ENCODE data around the gene TFAP2A. TPM values are rescaled to one million over a fixed set of nuclear protein-coding genes. Genes with fewer than 3 reads are reported as not detected.

The TFAP2A gene
- total RNA-seq, 1 experiment from 2014 or later: 0.34 TPM

DNA sequence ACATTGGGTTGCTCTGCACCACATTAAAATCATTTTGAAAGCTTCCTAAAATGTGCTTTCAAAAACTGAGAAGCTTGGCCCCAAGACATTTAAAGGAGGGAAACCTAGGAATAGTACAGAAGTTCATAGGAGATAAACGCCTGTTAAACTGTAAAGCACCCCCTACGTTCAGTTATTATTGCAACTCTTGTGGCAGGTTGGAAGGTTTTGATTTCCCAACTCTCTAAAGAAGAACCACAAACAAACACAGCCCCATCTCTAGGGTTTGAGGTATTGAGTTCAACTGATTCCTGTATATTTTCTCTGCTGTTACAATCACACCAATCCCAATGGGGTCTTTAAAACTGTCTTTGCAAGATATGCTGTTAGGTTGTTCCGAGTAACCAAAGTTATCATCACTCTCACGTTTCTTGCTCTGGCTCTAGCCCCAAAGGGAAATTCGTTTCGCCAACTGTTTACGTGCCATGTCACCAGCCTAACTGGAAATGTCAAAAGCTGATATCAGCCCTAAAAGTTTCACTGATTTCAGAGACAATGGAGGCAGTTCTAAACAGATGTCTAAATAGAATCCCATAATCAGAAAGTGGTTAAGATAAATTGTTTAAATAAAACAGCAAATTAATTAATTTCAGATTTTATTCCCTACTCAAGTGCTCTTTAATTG, 12.1 kb downstream of the TFAP2A start:
- Histone ChIP-seq H3K27ac (ENCODE audit: low read length) (no peak overlapping the region), H3K9ac (ENCODE audit: low read length) (peak overlapping the region; percentile 71; the same call in 1 of the 2 replicates), H3K9me3 (ENCODE audit: low read length) (no peaks in the 10 kb centered on the region), H4K20me1 (ENCODE audit: insufficient read depth, low read depth, low read length) (no peaks in the 10 kb centered on the region), H3K36me3 (ENCODE audit: insufficient read depth, low read length) (no peaks in the 10 kb centered on the region), H3K79me2 (ENCODE audit: low read length) (no peaks in the 10 kb centered on the region), H3K27me3 (ENCODE audit: low read length) (no peaks in the 10 kb centered on the region), H3K4me3 (ENCODE audit: low read length) (peak overlapping the region; percentile 76; the same call in 1 of the 2 replicates), H2AFZ (ENCODE audit: low read length) (peak overlapping the region; percentile 95; the same call in 1 of the 2 replicates), H3K4me2 (ENCODE audit: low read depth, low read length, poor library complexity, severe bottlenecking) (peak overlapping the region; percentile 98), H3K4me1 (ENCODE audit: low read length) (peaks cover 22% of the 10 kb centered on the region), H3K9me2 (replicated peaks; ENCODE audit: insufficient read depth, low read length) (no peaks in the 10 kb centered on the region)
- DNase-seq: no peak

DNA sequence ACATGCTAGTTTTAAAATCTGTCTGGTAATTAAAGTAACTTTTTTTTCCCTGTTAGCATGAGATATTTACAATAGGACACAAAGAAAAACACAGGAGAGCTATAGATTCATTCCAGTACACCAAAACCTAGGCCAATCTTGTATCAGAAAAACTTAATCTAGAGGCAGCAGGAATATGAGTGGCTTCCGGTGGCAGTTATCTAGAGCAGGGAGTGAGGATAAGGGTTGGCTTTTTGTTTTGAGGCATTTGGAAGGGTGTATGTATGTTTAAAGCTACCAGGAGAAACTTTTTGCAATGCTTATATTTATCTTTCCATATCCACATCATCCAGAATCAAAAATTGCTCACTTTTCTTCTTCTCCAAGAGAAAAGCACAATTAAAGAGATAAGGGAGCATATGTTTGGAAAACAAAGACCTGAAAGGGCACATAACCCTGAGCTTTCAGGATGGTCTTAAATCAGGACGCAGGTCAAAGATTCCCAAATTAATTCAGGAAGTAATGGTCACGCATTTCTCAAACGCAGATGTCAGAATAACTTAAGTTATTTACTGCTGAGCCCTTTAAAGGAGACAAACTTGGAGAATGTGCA, 13.1 kb downstream of the TFAP2A start:
- H3K9me2 ChIP-seq (replicated peaks; ENCODE audit: insufficient read depth, low read length): no peaks in the 10 kb centered on the region
- no peaks in the 10 kb centered on the region for H3K9me3 ChIP-seq (ENCODE audit: low read length)
- H3K79me2 ChIP-seq (ENCODE audit: low read length): no peaks in the 10 kb centered on the region
- no peak overlapping the region for H3K9ac ChIP-seq (ENCODE audit: low read length)
- no peaks in the 10 kb centered on the region for H3K36me3 ChIP-seq (ENCODE audit: insufficient read depth, low read length)
- H3K4me1 ChIP-seq (ENCODE audit: low read length): peaks cover 22% of the 10 kb centered on the region
- H2AFZ ChIP-seq (ENCODE audit: low read length): no peak overlapping the region
- no peaks in the 10 kb centered on the region for H4K20me1 ChIP-seq (ENCODE audit: insufficient read depth, low read depth, low read length)
- DNase-seq: no peak
- H3K27me3 ChIP-seq (ENCODE audit: low read length): no peaks in the 10 kb centered on the region
- H3K4me2 ChIP-seq (ENCODE audit: low read depth, low read length, poor library complexity, severe bottlenecking): no peak overlapping the region
- no peak overlapping the region for H3K4me3 ChIP-seq (ENCODE audit: low read length)
- no peak overlapping the region for H3K27ac ChIP-seq (ENCODE audit: low read length)

DNA sequence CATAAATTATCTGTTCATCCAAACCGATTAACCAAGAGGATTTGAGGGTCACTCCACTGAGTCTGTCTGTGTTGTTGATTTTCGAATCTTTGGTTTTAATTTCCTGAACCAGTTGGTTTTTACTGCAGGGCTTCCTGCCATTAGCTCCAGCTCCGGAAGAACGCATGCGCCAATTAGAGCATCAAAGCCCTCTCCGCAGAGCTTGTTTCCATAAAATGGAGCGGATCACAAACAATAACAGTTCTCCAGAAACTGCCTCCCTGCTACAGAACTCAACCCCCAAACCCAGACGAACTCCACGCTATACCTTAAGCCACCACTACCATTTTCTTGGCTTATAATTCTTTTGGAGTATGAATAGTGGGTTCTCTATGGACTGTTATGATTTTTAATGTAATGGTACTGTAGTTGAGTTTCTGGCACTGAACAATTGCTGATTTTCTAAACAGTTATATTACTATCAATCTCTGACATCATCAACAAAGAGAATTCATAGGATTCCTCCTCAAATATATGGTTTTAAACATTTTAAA, 13.8 kb downstream of the TFAP2A start:
- no peaks in the 10 kb centered on the region for H3K27me3 ChIP-seq (ENCODE audit: low read length)
- no peak for DNase-seq
- H3K36me3 ChIP-seq (ENCODE audit: insufficient read depth, low read length): no peaks in the 10 kb centered on the region
- no peak overlapping the region for H2AFZ ChIP-seq (ENCODE audit: low read length)
- H3K9me2 ChIP-seq (replicated peaks; ENCODE audit: insufficient read depth, low read length): no peaks in the 10 kb centered on the region
- no peak overlapping the region for H3K4me3 ChIP-seq (ENCODE audit: low read length)
- no peaks in the 10 kb centered on the region for H3K9me3 ChIP-seq (ENCODE audit: low read length)
- H3K4me1 ChIP-seq (ENCODE audit: low read length): peaks cover 22% of the 10 kb centered on the region
- no peak overlapping the region for H3K27ac ChIP-seq (ENCODE audit: low read length)
- no peak overlapping the region for H3K9ac ChIP-seq (ENCODE audit: low read length)
- H4K20me1 ChIP-seq (ENCODE audit: insufficient read depth, low read depth, low read length): no peaks in the 10 kb centered on the region
- no peaks in the 10 kb centered on the region for H3K79me2 ChIP-seq (ENCODE audit: low read length)
- H3K4me2 ChIP-seq (ENCODE audit: low read depth, low read length, poor library complexity, severe bottlenecking): no peak overlapping the region

DNA sequence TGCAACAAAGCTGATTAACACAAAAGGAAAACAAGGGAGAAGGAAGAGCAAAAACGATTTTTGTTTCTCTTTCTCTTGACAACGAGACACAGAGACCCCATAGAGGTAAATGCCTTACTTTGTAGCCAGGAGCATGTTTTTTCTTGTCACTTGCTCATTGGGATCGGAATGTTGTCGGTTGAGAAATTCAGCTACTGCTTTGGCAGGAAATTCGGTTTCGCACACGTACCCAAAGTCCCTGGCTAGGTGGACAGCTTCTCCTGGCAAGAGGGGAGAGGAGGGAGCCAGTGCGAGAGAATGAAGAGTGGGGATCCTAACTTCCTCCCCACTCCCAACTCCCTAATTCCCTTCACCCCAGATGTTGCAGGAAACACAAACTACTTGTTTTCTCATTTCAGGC, 14.5 kb downstream of the TFAP2A start:
- H3K36me3 ChIP-seq (ENCODE audit: insufficient read depth, low read length): no peaks in the 10 kb centered on the region
- no peaks in the 10 kb centered on the region for H3K9me2 ChIP-seq (replicated peaks; ENCODE audit: insufficient read depth, low read length)
- H3K4me1 ChIP-seq (ENCODE audit: low read length): peaks cover 18% of the 10 kb centered on the region
- no peak overlapping the region for H3K4me2 ChIP-seq (ENCODE audit: low read depth, low read length, poor library complexity, severe bottlenecking)
- no peak overlapping the region for H3K9ac ChIP-seq (ENCODE audit: low read length)
- no peaks in the 10 kb centered on the region for H3K27me3 ChIP-seq (ENCODE audit: low read length)
- no peak overlapping the region for H3K27ac ChIP-seq (ENCODE audit: low read length)
- DNase-seq: no peak
- H3K4me3 ChIP-seq (ENCODE audit: low read length): no peak overlapping the region
- H3K79me2 ChIP-seq (ENCODE audit: low read length): no peaks in the 10 kb centered on the region
- H2AFZ ChIP-seq (ENCODE audit: low read length): no peak overlapping the region
- no peaks in the 10 kb centered on the region for H4K20me1 ChIP-seq (ENCODE audit: insufficient read depth, low read depth, low read length)
- no peaks in the 10 kb centered on the region for H3K9me3 ChIP-seq (ENCODE audit: low read length)

DNA sequence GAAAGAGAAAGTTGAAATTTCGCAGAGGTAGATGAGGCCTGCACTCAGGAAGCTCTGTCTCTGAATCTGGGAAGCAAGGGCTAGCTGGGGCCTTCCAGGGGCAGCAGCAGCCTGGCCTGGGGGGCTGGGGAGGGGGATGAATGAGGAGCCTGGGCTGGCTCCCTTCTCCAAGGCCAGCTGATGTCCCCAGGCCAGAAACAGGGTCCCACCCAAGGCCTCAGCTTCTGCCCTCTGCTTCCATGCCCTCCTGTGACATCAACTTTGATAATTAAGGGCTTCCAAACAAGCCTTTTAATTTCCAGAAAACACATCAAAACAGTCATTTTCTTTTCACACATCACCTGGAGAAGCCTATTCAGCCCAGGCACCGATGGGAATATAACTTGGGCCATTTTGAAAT, 15.4 kb downstream of the TFAP2A start:
- Histone ChIP-seq H3K9ac (ENCODE audit: low read length) (no peak overlapping the region), H3K36me3 (ENCODE audit: insufficient read depth, low read length) (no peaks in the 10 kb centered on the region), H3K9me3 (ENCODE audit: low read length) (no peaks in the 10 kb centered on the region), H3K9me2 (replicated peaks; ENCODE audit: insufficient read depth, low read length) (no peaks in the 10 kb centered on the region), H3K27me3 (ENCODE audit: low read length) (no peaks in the 10 kb centered on the region), H3K79me2 (ENCODE audit: low read length) (no peaks in the 10 kb centered on the region), H2AFZ (ENCODE audit: low read length) (no peak overlapping the region), H4K20me1 (ENCODE audit: insufficient read depth, low read depth, low read length) (no peaks in the 10 kb centered on the region), H3K4me1 (ENCODE audit: low read length) (peaks cover 9% of the 10 kb centered on the region), H3K27ac (ENCODE audit: low read length) (no peak overlapping the region), H3K4me3 (ENCODE audit: low read length) (no peak overlapping the region), H3K4me2 (ENCODE audit: low read depth, low read length, poor library complexity, severe bottlenecking) (no peak overlapping the region)
- DNase-seq: no peak

DNA sequence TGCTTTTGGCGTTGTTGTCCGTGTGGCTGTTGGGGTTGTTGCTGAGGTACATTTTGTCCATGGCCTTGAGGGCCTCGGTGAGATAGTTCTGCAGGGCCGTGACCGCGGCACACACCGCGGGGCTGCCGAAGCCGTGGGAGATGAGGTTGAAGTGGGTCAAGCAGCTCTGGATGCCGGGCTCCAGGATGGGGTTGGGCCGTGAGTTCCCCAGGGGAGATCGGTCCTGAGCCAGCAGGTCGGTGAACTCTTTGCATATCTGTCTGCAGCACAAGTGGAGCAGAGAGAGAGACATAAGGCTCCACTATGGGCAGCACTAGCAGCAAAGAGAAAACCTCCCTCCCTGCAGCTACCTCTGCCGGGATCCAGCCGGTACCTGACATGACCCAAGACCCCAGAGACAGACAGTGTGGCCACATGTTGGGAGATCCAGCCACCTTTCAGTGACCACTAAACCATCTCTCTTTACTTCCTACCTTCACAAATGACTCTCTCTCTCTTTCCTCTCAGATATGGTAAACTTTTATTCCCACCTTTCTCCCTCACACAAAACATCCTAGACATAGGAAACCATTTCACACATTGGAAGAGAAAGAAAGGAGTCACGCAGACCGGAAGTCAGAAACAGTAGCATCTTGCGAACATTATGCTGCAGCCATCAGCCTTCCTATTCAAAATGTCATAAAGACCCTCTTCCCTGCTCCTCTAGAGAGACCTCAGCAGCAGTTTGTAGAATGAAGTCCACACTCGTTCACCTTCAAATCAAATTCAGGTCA, 16.2 kb downstream of the TFAP2A start:
- H3K9me2 ChIP-seq (replicated peaks; ENCODE audit: insufficient read depth, low read length): no peaks in the 10 kb centered on the region
- H3K27ac ChIP-seq (ENCODE audit: low read length): no peak overlapping the region
- H2AFZ ChIP-seq (ENCODE audit: low read length): no peak overlapping the region
- no peaks in the 10 kb centered on the region for H3K36me3 ChIP-seq (ENCODE audit: insufficient read depth, low read length)
- no peaks in the 10 kb centered on the region for H3K79me2 ChIP-seq (ENCODE audit: low read length)
- no peak overlapping the region for H3K9ac ChIP-seq (ENCODE audit: low read length)
- H3K27me3 ChIP-seq (ENCODE audit: low read length): no peaks in the 10 kb centered on the region
- H3K4me3 ChIP-seq (ENCODE audit: low read length): no peak overlapping the region
- H3K9me3 ChIP-seq (ENCODE audit: low read length): no peaks in the 10 kb centered on the region
- DNase-seq: no peak
- H4K20me1 ChIP-seq (ENCODE audit: insufficient read depth, low read depth, low read length): no peaks in the 10 kb centered on the region
- no peak overlapping the region for H3K4me2 ChIP-seq (ENCODE audit: low read depth, low read length, poor library complexity, severe bottlenecking)
- H3K4me1 ChIP-seq (ENCODE audit: low read length): peaks cover 6% of the 10 kb centered on the region

DNA sequence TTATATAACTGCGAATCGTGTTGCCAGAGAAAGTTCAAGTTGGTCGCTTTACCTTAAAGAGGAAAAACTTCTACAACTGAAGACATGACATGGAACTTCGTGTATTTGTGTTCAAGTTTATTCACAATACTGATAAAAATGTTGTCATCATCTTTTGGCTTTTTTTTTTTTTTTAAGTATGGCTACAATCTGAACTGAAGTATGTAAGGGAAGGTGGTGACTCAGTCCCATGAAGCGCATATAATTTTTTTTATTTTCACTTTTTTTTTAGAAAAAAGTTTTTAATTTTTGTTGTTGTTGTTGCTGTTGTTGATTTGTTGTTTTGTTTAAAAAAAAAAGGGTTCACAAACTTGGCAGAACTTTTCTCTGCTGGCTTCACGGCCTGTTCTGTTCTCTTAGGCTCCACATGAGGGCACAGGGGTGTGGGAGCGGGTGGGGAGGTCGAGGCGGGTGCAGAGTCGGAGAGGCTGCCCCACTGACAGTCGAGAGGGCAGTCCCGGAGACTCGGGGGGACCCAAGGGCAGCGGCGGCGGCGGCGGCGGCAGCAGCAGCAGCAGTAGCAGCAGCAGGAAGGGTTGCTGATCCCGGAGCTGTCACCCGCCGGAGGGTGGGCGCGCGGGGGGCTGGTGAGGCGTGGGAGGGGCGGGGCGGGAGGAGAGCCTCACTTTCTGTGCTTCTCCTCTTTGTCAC, 17.0 kb downstream of the TFAP2A start:
- no peak overlapping the region for H3K4me3 ChIP-seq (ENCODE audit: low read length)
- H3K79me2 ChIP-seq (ENCODE audit: low read length): no peaks in the 10 kb centered on the region
- no peak overlapping the region for H3K9ac ChIP-seq (ENCODE audit: low read length)
- no peak overlapping the region for H2AFZ ChIP-seq (ENCODE audit: low read length)
- no peaks in the 10 kb centered on the region for H3K36me3 ChIP-seq (ENCODE audit: insufficient read depth, low read length)
- H3K27me3 ChIP-seq (ENCODE audit: low read length): no peaks in the 10 kb centered on the region
- no peak overlapping the region for H3K27ac ChIP-seq (ENCODE audit: low read length)
- H3K4me2 ChIP-seq (ENCODE audit: low read depth, low read length, poor library complexity, severe bottlenecking): no peak overlapping the region
- H3K9me3 ChIP-seq (ENCODE audit: low read length): no peaks in the 10 kb centered on the region
- no peaks in the 10 kb centered on the region for H3K9me2 ChIP-seq (replicated peaks; ENCODE audit: insufficient read depth, low read length)
- H3K4me1 ChIP-seq (ENCODE audit: low read length): no peaks in the 10 kb centered on the region
- DNase-seq: no peak
- no peaks in the 10 kb centered on the region for H4K20me1 ChIP-seq (ENCODE audit: insufficient read depth, low read depth, low read length)

DNA sequence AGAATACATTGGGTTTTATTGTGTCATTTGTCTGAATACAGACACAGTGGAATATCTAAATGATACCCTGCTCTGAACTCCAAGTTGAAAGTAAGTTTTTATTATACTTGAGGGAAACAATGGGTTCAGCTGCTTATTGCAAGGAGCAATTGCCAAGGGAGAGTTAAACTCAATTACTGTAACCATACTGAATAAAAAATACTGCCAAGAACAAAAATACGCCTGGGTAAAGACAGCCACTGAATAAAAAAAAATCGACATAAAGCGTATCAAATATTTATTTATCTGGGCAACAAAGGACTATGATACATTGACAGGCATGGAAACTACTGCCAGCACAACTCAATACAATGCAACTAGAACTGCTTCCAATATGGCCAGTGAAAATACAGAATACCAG, 18.1 kb downstream of the TFAP2A start:
- Histone ChIP-seq H3K27me3 (ENCODE audit: low read length) (no peaks in the 10 kb centered on the region), H3K9ac (ENCODE audit: low read length) (no peak overlapping the region), H3K4me2 (ENCODE audit: low read depth, low read length, poor library complexity, severe bottlenecking) (no peak overlapping the region), H2AFZ (ENCODE audit: low read length) (no peak overlapping the region), H3K9me3 (ENCODE audit: low read length) (no peaks in the 10 kb centered on the region), H3K79me2 (ENCODE audit: low read length) (no peaks in the 10 kb centered on the region), H3K27ac (ENCODE audit: low read length) (no peak overlapping the region), H3K36me3 (ENCODE audit: insufficient read depth, low read length) (no peaks in the 10 kb centered on the region), H3K4me3 (ENCODE audit: low read length) (no peak overlapping the region), H3K9me2 (replicated peaks; ENCODE audit: insufficient read depth, low read length) (no peaks in the 10 kb centered on the region), H3K4me1 (ENCODE audit: low read length) (no peaks in the 10 kb centered on the region), H4K20me1 (ENCODE audit: insufficient read depth, low read depth, low read length) (no peaks in the 10 kb centered on the region)
- DNase-seq: no peak
